GM19397 (cell line): ENCODE measurements around the gene GGT6.

Source experiments
- ATAC-seq: cut with Tn5 transposase; IDR thresholded peaks from one replicate; pipeline ENCODE4 v1.9.1; 2021; ENCODE audit warnings: mild to moderate bottlenecking, moderate library complexity; ENCODE audit not compliant: unreplicated experiment

The GGT6 gene

DNA sequence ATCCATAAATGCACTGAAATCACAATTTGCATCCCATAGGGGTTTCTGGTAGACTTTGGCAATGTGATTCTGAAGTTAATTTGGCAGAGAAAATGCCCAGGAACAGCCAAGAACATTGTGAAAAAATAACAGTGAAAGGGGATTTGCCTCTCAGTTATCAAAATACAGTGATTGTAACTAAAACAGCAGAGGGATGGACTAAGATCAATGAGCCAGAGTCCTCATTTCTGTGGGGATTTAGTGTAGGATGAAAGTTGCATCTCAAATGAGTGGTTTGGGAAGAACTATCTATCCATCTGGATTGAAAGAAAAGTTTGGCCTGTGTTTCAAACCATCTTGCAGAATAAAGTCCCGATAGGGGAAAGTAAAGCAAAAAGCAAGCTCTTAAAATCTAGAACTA is 33.2 kb downstream of the GGT6 start:
- no peak for ATAC-seq

DNA sequence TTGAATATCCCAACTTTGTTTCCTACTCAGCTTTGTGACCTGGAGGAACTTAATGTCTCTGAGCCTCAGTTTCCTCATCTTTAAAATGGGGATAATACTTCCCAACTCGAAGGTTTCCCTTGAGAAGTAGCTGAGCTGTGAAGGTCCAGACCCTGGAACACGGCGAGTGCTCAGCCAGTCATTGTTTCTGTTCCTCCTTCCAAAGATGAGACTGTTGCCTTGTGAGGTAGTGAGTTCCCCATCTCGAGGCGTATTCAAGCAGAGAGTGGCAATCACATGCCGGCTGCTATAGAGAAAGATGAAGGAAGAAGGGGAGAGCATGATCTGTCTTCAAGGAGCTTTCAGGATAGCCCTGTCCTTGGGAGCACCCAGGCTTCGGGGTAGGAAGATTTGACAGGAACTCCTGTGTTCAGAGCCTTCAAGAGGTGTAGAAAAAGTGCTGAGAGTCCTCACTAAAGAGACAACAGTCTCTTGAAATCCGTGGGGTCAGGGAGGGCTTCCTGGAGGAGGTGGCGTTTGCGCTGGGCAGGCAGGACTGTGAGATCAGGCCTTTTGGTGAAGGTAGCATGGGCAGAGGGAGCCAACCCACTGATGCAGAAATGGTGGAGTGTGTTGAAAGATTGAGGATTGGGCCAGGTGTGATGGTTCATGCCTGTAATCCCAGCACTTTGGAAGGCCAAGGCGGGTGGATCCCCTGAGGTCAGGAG is 34.5 kb downstream of the GGT6 start:
- no peak for ATAC-seq

DNA sequence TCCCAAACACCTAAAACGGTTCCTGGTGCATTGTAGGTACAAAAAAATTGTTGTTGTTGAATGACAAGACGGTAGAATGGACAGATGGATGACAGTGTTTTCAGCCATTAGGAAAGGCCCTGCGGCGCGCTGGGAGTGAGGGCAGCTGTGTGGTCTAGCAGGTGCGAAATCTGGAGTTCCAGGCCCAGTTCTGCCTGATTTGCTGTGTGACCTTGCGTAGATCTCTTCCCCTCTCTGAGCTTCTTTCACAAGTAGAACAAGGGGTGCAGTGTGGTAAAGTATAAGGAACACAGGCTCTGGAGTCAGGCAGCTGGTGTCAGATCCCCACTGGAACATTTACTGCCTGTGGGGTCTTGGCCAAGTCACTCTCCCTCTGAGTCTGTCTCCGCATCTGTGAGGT is 36.4 kb downstream of the GGT6 start:
- ATAC-seq = no peak

DNA sequence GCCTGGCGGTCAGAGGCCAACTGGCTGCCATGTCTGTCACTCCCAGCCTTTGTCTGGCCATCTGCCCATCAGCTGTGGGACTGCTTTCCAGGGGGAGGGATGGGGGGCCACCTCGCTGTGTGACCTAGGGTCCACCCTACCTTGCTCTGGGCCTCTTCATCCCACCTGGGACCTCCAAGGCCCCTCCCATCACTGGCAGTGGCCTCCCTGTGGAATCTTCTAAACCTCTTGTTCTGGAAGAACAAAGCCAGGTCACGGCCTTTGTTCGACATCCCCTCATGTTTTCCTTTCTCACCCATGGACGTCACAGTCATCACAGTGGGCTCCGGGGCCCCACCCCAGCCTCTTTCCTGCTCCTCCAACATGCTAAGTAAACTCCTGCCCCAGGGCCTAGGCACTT is 37.7 kb downstream of the GGT6 start:
- no peak for ATAC-seq

DNA sequence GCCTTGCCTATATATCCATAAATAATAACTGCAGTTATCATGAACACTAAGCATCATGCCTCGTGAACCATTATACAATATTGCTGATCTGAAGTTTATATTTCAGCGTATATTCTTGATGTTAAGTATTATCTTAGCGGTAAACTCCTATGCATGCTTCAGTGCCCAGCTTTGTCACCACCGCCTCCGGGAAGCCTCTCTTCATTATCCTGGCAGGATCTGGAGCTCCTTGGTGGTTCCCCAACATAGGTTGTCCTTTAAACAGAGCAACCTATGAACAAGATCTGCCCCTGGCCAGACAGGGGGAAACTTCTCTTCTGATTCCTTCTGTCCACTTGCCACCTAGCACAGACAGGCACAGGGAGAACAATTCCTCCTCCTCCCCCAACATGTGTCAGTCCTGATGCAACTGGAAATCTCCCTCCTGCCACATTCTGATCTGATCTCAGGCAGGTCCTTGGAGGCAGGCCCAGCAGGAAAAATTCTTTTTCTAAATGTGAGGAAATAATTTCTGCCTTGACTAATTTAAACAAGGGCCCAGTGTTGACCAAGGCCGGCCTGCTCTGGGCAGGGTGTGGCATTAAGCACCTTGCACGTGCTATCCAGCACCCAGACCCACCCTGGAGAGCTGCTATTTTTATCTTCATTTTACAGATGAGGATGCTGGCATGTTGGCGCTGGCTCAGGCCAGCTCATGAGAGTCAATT is 39.3 kb downstream of the GGT6 start:
- ATAC-seq = no peak

DNA sequence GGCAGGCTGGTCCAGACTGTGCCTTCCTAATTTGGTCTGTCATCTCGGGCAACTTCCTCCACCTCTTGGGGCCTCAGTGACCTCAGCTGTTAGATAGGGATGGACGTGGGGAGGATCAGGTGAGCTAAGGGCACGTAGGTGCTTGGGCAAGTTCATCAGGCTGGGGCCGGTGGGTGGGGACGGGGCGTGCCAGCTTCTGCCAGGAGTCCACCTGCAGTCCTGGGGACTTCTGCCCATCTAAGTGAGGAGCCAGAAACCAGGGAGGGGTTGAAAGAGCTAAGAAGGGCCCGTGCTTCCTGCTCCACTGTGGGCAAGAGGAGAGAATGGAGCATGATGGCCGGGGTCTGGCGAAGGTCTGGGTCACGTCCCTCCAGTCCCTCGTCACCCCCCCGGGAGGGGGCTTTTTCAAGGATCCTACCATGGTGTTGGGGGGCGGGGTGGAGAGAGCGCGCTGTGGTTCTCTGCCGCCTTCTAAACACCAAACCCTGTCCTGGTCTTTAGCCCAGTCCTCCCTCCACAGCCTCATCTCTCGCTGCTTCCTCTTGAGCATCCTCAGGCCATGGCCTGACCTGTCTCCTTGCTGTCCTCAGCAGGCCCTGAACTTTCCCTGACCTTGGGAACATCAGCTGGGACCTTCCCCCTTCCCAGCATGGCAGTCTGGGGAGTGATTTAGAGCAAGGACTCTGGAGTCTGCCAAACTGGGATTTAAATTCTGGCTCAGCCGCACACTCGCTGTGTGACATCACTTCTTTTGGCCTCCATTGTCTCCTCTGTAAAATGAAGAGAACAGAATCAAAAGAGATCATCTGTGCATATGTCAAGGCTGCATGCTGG is 40.1 kb downstream of the GGT6 start:
- ATAC-seq = no peak

DNA sequence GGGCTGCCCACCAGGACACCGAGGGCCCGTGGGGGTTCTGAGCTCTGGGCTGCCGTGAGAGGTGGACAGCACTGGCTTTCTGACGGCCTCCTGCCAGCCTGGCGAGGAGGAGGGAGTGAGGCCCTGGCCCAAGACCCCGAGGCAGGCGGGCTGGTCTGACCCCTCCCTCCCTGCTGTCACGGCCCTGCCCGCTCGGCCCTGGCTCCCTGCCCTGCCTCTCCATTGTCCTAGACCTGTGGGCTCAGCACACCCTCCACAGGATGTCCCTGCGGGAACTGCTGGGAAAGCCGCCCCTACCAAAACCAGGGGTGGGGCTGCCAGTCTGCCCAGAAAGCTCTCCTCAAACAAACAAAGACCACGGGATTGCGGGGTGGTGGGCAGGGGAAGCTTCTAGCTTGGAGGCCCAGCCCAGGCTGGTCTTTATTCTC is 41.0 kb downstream of the GGT6 start:
- no peak for ATAC-seq

DNA sequence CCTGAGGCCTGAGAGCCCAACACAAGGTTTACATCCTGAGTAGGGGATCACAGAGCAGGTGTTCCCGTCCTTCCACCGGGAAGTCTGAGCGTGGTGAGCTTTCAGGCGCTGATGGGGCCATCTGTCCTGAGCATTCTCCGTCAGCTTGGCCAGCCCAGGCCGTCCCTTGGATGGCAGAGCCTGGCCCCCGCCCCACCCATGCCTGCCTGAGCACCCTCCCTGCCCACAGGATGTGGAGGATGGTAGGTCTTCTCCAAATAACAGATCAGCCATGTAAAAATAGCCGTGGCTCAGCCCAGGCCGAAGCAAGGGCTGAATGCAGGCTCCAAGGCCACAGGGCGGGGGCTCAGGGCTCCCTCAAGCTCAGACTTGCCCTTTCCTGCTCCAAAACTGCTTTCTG is 41.5 kb downstream of the GGT6 start:
- no peak for ATAC-seq

- no peak for ATAC-seq
Observed at GRCh38 chr17:4516735-4517134, 43.6 kb downstream of the GGT6 start.

DNA sequence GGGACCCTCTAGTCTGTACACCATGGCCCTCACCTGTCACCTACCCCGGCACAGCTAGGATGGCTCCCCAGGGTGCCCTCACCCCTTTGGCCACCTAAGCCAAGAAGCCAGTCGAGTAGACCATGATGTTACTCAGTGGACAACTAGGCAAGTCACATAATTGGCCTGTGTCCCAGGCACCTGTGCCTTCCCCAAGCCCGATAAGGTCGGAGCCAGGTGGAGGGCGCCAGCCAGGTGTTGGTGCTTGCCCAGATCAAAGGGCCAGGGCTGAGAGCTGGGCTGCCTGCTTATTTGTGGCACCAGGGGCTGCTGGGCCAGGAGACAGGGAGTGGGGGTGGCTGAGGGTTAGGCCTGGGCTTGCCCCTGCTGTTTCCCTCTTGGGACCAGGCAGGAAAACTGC is 44.9 kb downstream of the GGT6 start:
- no peak for ATAC-seq

DNA sequence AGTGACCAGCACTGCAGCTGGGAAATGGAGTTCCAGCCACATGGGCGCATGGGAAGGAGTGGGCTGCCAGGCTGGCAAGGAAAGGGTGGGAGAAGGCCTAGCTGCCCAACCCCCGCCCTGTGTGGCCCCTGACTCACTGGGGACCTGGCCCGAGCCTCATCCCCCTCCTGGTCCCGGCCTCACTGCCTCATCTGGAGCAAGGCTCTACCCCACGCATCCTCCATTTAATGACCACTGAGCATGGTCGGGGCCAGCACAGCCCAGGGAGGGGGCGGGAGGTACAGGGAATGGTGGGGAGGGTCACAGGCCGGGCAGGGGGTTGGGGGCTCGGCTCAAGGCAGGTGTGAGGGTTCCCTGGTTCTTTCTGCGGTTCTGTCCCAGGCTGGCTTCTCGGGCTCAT is 45.6 kb downstream of the GGT6 start:
- ATAC-seq = no peak

DNA sequence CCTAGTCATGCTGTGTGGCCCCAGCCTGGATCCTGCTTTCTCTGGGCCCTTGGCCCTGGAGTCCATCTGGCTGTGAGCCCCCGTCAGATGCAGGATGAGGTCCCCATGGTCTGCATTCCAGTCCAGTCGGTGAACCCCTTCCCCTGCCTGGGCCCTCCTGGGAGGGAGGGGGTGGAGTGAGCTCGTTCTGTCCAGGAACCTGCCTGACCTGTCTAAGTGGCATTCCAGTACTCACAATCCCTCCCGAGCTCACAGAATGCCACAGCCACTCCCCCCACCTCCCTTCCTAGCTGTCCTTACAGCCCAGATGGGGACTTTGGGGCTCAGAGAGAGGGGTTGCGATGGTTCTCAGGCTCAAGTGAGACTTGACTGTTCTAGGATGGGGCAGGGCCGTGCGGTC is 46.2 kb downstream of the GGT6 start:
- no peak for ATAC-seq

GRCh38 chr17:4513113-4514032 is 47.0 kb downstream of the GGT6 start:
- ATAC-seq = no peak

GRCh38 chr17:4512156-4513112 is 47.9 kb downstream of the GGT6 start:
- ATAC-seq = no peak

- no peak for ATAC-seq
Observed at GRCh38 chr17:4511199-4511932, 49.0 kb downstream of the GGT6 start.

DNA sequence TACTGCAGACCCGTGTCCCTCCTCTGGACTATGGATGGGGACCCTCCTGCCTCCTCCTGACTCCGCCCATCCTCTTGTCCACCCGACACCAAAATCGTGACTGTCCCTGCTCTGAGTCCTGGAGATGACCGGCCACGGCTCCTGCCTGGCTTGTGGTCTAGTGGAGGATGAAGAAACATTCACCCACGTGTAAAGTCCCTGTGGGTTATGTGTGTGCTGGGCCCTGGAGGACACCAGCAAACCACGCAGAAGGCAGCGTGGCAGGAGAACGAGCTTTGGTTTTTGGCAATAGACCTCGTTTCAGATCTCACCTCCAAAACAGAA is 49.8 kb downstream of the GGT6 start:
- ATAC-seq = no peak

GRCh38 chr17:4509923-4510617 is 50.3 kb downstream of the GGT6 start:
- no peak for ATAC-seq

DNA sequence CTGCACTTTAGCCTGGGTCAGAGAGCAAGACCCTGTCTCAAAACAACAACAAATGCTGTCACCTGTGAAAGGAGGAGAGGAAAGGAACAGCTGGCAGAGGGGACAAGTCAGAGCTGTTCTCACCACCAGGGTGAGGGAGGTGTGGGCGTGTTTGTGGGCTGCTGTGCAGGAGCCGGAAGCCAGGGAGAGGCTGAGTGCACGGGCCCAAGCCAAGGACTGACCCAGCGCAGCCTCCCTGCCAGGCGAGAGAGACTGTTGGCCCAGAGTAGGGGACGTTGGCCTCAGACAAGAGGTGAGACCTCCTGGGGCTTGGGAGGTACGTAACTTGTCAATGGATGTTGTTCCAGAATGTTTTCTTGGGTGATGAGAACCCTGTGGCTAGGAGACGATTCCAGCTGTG is 51.0 kb downstream of the GGT6 start:
- ATAC-seq = peak; percentile 57

- no peak for ATAC-seq
Observed at GRCh38 chr17:4508207-4508606, 52.2 kb downstream of the GGT6 start.
